HEK293T (cell line): Measurements from ENCODE around the gene FAAP20.

Source experiments
- ARNT ChIP-seq: fragments of 450-650 bp; IDR thresholded peaks from 2 replicates; pipeline ENCODE4 v1.6.1; 2017; ENCODE audit warnings: mild to moderate bottlenecking
- BHLHE40 ChIP-seq: fragments of 450-650 bp; IDR thresholded peaks from 2 replicates; pipeline ENCODE4 v1.6.1; 2016; ENCODE audit warnings: mild to moderate bottlenecking, moderate library complexity, borderline replicate concordance
- CTBP1 ChIP-seq: fragments of 450-650 bp; IDR thresholded peaks from 2 replicates; pipeline ENCODE4 v1.6.1; 2016; ENCODE audit warnings: borderline replicate concordance
- ELF4 ChIP-seq: fragments of 450-650 bp; IDR thresholded peaks from 2 replicates; pipeline ENCODE4 v1.6.1; 2017; ENCODE audit warnings: antibody characterized with exemption
- FOXK2 ChIP-seq: fragments of 450-650 bp; IDR thresholded peaks from 2 replicates; pipeline ENCODE4 v1.6.1; 2016; ENCODE audit warnings: mild to moderate bottlenecking
- FOXM1 ChIP-seq: fragments of 450-650 bp; IDR thresholded peaks from 2 replicates; pipeline ENCODE4 v1.6.1; 2017; ENCODE audit warnings: mild to moderate bottlenecking, borderline replicate concordance
- HDGF ChIP-seq: fragments of 450-650 bp; IDR thresholded peaks from 2 replicates; pipeline ENCODE4 v1.6.1; 2017; ENCODE audit warnings: antibody characterized with exemption, borderline replicate concordance
- SP1 ChIP-seq: fragments of 450-650 bp; IDR thresholded peaks from 2 replicates; pipeline ENCODE4 v1.6.1; 2017
- SUZ12 ChIP-seq: fragments of 450-650 bp; IDR thresholded peaks from 2 replicates; pipeline ENCODE4 v1.6.1; 2016; ENCODE audit warnings: mild to moderate bottlenecking
- TARDBP ChIP-seq: fragments of 450-650 bp; IDR thresholded peaks from 2 replicates; pipeline ENCODE4 v1.6.1; 2016
- ZNF384 ChIP-seq: fragments of 450-650 bp; IDR thresholded peaks from 2 replicates; pipeline ENCODE4 v1.6.1; 2016
- TF ChIP-seq, protein P1 (sequence below): fragments of 450-650 bp; IDR thresholded peaks from 2 replicates; pipeline ENCODE4 v1.6.1; 2016

DNA sequence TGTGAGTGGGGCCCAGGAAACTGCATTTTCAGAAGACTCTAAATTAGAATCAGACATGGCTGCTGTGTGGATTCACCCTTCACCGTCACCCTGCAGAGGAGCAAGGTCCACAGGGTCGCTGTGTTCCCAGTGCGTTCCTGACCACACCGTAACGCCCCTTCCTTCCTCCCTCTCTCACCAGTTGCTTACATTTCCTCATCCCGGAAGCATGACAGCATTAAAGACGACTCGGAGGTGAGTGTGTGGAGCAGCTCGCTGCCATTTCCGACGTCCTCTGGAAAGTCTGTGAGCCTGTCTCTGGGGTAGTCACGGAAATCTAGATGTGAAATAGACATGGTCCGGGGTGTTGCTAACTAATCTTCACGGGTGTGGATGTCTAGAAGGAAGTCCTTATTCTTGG, 45.9 kb downstream of the FAAP20 start:
- no peak for TF ChIP-seq ELF4
- TF ChIP-seq SUZ12, result no peak
- TF ChIP-seq FOXM1, result no peak
- TF ChIP-seq BHLHE40, result no peak
- TF ChIP-seq ZNF384, result no peak
- TF ChIP-seq SP1, result no peak
- TF ChIP-seq, protein P1, sequence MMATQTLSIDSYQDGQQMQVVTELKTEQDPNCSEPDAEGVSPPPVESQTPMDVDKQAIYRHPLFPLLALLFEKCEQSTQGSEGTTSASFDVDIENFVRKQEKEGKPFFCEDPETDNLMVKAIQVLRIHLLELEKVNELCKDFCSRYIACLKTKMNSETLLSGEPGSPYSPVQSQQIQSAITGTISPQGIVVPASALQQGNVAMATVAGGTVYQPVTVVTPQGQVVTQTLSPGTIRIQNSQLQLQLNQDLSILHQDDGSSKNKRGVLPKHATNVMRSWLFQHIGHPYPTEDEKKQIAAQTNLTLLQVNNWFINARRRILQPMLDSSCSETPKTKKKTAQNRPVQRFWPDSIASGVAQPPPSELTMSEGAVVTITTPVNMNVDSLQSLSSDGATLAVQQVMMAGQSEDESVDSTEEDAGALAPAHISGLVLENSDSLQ, result no peak
- TF ChIP-seq HDGF, result no peak
- TF ChIP-seq CTBP1, result no peak
- TF ChIP-seq TARDBP, result no peak
- no peak for TF ChIP-seq FOXK2
- no peak for TF ChIP-seq ARNT
